ENCODE results near the gene RHBDL1. TPM values are rescaled to one million over a fixed set of nuclear protein-coding genes. Genes with fewer than 3 reads are reported as not detected.
A peak's percentile ranks its signal among the peaks of the same experiment; 100 is the strongest.

The RHBDL1 gene
- total and polyA plus RNA-seq, 2 experiments from 2014 or later = 8.4 to 10.1 TPM

DNA sequence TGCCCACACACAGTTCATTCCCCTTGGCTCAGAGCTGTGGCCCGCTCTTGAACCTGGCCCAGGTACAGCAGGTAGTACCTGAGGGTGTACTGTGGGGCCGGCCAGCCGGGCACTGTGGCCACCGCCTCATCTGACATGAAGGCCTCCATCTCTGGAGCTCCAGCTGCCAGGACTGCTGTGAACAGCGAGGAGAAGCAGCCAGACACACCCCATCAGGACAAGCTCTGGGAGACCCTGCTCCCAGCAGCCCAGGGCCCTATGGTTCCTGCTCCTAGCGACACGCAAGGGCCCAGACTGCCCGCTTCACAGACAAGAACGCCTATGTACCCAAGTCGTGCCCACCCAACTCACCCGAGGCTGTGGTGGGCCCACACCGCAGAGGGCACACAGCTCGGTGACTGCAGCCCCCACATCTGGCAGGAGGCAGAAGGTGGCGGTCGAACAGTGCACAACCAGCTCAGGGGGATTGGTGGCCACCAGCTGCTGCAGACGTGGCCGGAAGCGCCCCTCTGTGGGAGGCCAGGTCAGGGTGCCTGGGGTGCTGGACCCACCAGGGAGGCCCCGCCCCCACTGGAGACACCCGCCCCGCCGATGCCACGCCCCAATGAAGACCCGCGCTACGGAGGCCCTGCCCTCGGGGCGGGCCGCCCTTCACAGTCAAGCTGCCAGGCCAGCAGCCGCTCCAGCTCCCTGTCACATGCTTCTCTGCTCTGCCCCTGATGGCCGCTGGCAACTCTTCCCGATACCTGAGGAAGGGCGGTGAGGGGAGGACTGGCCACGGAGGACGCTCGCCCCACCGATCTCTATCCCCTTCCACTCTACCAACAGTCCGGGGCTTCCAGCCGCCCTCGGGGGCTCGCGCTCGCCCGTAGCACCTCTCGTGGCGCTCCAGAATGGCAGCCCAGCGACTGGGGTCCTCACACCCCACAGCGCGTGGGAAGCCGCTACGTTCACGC lies 3.7 kb downstream of the RHBDL1 start:
- Histone ChIP-seq H3K9me2 (ENCODE audit: insufficient read depth) (no peaks in the 10 kb centered on the region), H4K20me1 (replicated peaks; ENCODE audit: insufficient read depth) (peaks cover 14% of the 10 kb centered on the region; the same call in 1 of the 2 replicates), H3K27ac (ENCODE audit: low read depth) (no peak overlapping the region), H3K4me1 (ENCODE audit: insufficient read depth) (peaks cover 16% of the 10 kb centered on the region; the same call in 1 of the 2 replicates), H3K4me2 (peak overlapping the region; percentile 83), H3F3A (replicated peaks; ENCODE audit: low read depth) (peaks cover 33% of the 10 kb centered on the region), H3K27me3 (ENCODE audit: insufficient read depth) (no peaks in the 10 kb centered on the region), H3K36me3 (ENCODE audit: insufficient read depth) (no peaks in the 10 kb centered on the region; the same call in 1 of the 2 replicates), H3K4me3 (peak overlapping the region; percentile 65), H3K79me2 (replicated peaks; ENCODE audit: insufficient read depth) (peaks cover 9% of the 10 kb centered on the region; the same call in 1 of the 2 replicates), H2AFZ (0 out of 2 replicates have a peak overlapping the region, but pooled peaks have one; percentile 59)
- Mint-ChIP-seq H3K27ac (peak overlapping the region; percentile 59; the same call in 1 of the 2 replicates), H3K27me3 (ENCODE audit: insufficient read depth, low read depth, poor library complexity) (peaks cover 28% of the 10 kb centered on the region), H3K4me3 (peak overlapping the region; percentile 74), H3K36me3 (ENCODE audit: low read depth) (peaks cover 24% of the 10 kb centered on the region), H3K4me1 (peaks cover 32% of the 10 kb centered on the region), H3K9me3 (no peaks in the 10 kb centered on the region; the same call in 1 of the 3 replicates)
- ATAC-seq = peak; percentile 11
- DNase-seq (ENCODE audit: low spot score) = peak; percentile 82
- TF ChIP-seq CREB1 (CRISPR knock-in tag; IDR thresholded peaks at IDR 0.05; ENCODE audit: low read depth) (no peak), ZNF331 (CRISPR knock-in tag; IDR thresholded peaks at IDR 0.05; ENCODE audit: low read depth) (no peak), POLR2AphosphoS5 (IDR thresholded peaks at IDR 0.05; ENCODE audit: low read depth) (peak; percentile 69), EZH2 (IDR thresholded peaks at IDR 0.05; ENCODE audit: low read depth, unreplicated experiment) (no peak), JUNB (IDR thresholded peaks at IDR 0.05; ENCODE audit: unreplicated experiment) (no peak)
- TF ChIP-seq, protein P1, sequence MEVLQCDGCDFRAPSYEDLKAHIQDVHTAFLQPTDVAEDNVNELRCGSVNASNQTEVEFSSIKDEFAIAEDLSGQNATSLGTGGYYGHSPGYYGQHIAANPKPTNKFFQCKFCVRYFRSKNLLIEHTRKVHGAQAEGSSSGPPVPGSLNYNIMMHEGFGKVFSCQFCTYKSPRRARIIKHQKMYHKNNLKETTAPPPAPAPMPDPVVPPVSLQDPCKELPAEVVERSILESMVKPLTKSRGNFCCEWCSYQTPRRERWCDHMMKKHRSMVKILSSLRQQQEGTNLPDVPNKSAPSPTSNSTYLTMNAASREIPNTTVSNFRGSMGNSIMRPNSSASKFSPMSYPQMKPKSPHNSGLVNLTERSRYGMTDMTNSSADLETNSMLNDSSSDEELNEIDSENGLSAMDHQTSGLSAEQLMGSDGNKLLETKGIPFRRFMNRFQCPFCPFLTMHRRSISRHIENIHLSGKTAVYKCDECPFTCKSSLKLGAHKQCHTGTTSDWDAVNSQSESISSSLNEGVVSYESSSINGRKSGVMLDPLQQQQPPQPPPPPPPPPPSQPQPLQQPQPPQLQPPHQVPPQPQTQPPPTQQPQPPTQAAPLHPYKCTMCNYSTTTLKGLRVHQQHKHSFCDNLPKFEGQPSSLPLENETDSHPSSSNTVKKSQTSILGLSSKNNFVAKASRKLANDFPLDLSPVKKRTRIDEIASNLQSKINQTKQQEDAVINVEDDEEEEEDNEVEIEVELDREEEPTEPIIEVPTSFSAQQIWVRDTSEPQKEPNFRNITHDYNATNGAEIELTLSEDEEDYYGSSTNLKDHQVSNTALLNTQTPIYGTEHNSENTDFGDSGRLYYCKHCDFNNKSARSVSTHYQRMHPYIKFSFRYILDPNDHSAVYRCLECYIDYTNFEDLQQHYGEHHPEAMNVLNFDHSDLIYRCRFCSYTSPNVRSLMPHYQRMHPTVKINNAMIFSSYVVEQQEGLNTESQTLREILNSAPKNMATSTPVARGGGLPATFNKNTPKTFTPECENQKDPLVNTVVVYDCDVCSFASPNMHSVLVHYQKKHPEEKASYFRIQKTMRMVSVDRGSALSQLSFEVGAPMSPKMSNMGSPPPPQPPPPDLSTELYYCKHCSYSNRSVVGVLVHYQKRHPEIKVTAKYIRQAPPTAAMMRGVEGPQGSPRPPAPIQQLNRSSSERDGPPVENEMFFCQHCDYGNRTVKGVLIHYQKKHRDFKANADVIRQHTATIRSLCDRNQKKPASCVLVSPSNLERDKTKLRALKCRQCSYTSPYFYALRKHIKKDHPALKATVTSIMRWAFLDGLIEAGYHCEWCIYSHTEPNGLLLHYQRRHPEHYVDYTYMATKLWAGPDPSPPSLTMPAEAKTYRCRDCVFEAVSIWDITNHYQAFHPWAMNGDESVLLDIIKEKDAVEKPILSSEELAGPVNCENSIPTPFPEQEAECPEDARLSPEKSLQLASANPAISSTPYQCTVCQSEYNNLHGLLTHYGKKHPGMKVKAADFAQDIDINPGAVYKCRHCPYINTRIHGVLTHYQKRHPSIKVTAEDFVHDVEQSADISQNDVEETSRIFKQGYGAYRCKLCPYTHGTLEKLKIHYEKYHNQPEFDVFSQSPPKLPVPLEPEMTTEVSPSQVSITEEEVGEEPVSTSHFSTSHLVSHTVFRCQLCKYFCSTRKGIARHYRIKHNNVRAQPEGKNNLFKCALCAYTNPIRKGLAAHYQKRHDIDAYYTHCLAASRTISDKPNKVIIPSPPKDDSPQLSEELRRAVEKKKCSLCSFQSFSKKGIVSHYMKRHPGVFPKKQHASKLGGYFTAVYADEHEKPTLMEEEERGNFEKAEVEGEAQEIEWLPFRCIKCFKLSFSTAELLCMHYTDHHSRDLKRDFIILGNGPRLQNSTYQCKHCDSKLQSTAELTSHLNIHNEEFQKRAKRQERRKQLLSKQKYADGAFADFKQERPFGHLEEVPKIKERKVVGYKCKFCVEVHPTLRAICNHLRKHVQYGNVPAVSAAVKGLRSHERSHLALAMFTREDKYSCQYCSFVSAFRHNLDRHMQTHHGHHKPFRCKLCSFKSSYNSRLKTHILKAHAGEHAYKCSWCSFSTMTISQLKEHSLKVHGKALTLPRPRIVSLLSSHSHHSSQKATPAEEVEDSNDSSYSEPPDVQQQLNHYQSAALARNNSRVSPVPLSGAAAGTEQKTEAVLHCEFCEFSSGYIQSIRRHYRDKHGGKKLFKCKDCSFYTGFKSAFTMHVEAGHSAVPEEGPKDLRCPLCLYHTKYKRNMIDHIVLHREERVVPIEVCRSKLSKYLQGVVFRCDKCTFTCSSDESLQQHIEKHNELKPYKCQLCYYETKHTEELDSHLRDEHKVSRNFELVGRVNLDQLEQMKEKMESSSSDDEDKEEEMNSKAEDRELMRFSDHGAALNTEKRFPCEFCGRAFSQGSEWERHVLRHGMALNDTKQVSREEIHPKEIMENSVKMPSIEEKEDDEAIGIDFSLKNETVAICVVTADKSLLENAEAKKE (CRISPR knock-in tag; IDR thresholded peaks at IDR 0.05) = no peak
- TF ChIP-seq, protein P2, sequence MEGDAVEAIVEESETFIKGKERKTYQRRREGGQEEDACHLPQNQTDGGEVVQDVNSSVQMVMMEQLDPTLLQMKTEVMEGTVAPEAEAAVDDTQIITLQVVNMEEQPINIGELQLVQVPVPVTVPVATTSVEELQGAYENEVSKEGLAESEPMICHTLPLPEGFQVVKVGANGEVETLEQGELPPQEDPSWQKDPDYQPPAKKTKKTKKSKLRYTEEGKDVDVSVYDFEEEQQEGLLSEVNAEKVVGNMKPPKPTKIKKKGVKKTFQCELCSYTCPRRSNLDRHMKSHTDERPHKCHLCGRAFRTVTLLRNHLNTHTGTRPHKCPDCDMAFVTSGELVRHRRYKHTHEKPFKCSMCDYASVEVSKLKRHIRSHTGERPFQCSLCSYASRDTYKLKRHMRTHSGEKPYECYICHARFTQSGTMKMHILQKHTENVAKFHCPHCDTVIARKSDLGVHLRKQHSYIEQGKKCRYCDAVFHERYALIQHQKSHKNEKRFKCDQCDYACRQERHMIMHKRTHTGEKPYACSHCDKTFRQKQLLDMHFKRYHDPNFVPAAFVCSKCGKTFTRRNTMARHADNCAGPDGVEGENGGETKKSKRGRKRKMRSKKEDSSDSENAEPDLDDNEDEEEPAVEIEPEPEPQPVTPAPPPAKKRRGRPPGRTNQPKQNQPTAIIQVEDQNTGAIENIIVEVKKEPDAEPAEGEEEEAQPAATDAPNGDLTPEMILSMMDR (conservative IDR thresholded peaks at IDR 0.05; ENCODE audit: low read depth in 2 of 2) = no peak; a peak in 1 of 4 replicates
